A549 (cell line): ENCODE results near the gene ROR1. TPM values are rescaled to one million over a fixed set of nuclear protein-coding genes. Genes with fewer than 3 reads are reported as not detected.

Experiments used
- ATAC-seq, 2 experiments: fragments of 200-7000 bp in 1 of 2; fragments of >200 bp in 1 of 2; cut with Nextera tagmentation in 1 of 2; cut with Tn5 transposase in 1 of 2; 3 replicates each; pipeline versions ENCODE4 v1.8.0 to v1.9.1; 2018 to 2020; ENCODE audit warnings: mild to moderate bottlenecking in 1 of 2, moderate library complexity in 1 of 2
- CTCF ChIA-PET: fragments of 300-600 bp; sonication (Branson Sonifier 250); formaldehyde crosslinking; extraction: SDS; loops from one replicate; lab custom pipeline; 2021; ENCODE audit warnings: antibody characterized with exemption, inconsistent platforms; lab: Yijun Ruan, JAX
- POLR2A ChIA-PET: fragments of 350-600 bp; formaldehyde crosslinking; extraction: SDS; loops from one replicate; lab custom pipeline; 2021; ENCODE audit warnings: antibody characterized with exemption, inconsistent platforms; lab: Yijun Ruan, JAX
- DNase-seq, 2 experiments: peaks; one replicate each; pipeline versions ENCODE4 v3.0.0 to v3.0.0-alpha.2; 2011 to 2016; ENCODE audit warnings: low read depth in 1 of 2, low spot score in 1 of 2
- FAIRE-seq: peaks from 2 replicates; lab custom pipeline; 2011; peaks lifted over from hg19 to GRCh38; lab: Jason Lieb, UNC
- H3K27ac ChIP-seq, 2 experiments: fragments of >200 bp; sonication (Bioruptor Twin); formaldehyde crosslinking; 3 replicates each; pipeline ENCODE4 v1.5.1; 2016 to 2017
- H3K4me1 ChIP-seq: fragments of >200 bp; sonication (Bioruptor Twin); formaldehyde crosslinking; 3 replicates; pipeline ENCODE4 v1.6.1; 2016
- H3K4me2 ChIP-seq: fragments of >200 bp; sonication (Bioruptor Twin); formaldehyde crosslinking; 3 replicates; pipeline ENCODE4 v1.6.1; 2016
- H3K4me3 ChIP-seq: fragments of >200 bp; sonication (Bioruptor Twin); formaldehyde crosslinking; 3 replicates; pipeline ENCODE4 v1.5.1; 2016
- H3K9me3 ChIP-seq: fragments of >200 bp; sonication (Bioruptor Twin); formaldehyde crosslinking; 3 replicates; pipeline ENCODE4 v1.6.1; 2016
- ATOH8 ChIP-seq: fragments of 250-450 bp; sonication (Bioruptor Pico); IDR thresholded peaks from 2 replicates; pipeline ENCODE4 v1.5.0; 2020; ENCODE audit warnings: low read depth, mild to moderate bottlenecking, moderate library complexity
- CBX8 ChIP-seq: fragments of 200-600 bp; sonication (generic); IDR thresholded peaks from 2 replicates; pipeline ENCODE4 v1.6.1; 2016
- CEBPB ChIP-seq, 2 experiments: fragments of >200 bp in 1 of 2; sonication (Bioruptor Twin) in 1 of 2; formaldehyde crosslinking in 1 of 2; IDR thresholded peaks; 2 replicates each; pipeline ENCODE4 v1.6.1; 2012 to 2016
- CHD2 ChIP-seq: fragments of 150-350 bp; IDR thresholded peaks from 2 replicates; pipeline ENCODE4 v1.6.1; 2014; ENCODE audit warnings: low read length; ENCODE audit not compliant: partially characterized antibody
- ELK1 ChIP-seq: fragments of 150-350 bp; IDR thresholded peaks from 2 replicates; pipeline ENCODE4 v1.6.1; 2014; ENCODE audit warnings: low read depth, mild to moderate bottlenecking, low read length
- EP300 ChIP-seq, 2 experiments: fragments of >200 bp; sonication (Bioruptor Twin); formaldehyde crosslinking; IDR thresholded peaks; 2 replicates in 1 of 2; 3 replicates in 1 of 2; pipeline ENCODE4 v1.6.1; 2016 to 2017
- FOSB ChIP-seq: fragments of 250-450 bp; sonication (Bioruptor Pico); IDR thresholded peaks from 2 replicates; pipeline ENCODE4 v1.5.0; 2020; ENCODE audit warnings: mild to moderate bottlenecking, moderate library complexity
- HDAC2 ChIP-seq: fragments of 200-600 bp; sonication (generic); IDR thresholded peaks from 2 replicates; pipeline ENCODE4 v1.6.1; 2016
- KDM1A ChIP-seq: fragments of 200-600 bp; sonication (generic); IDR thresholded peaks from 2 replicates; pipeline ENCODE4 v1.6.1; 2016; ENCODE audit warnings: low read depth, mild to moderate bottlenecking
- MAZ ChIP-seq: fragments of 150-350 bp; IDR thresholded peaks from 2 replicates; pipeline ENCODE4 v1.6.1; 2014; ENCODE audit warnings: antibody characterized with exemption, low read depth, low read length, borderline replicate concordance
- RAD21 ChIP-seq, 2 experiments: fragments of >200 bp in 1 of 2; sonication (Bioruptor Twin) in 1 of 2; formaldehyde crosslinking in 1 of 2; IDR thresholded peaks in 1 of 2; conservative IDR thresholded peaks in 1 of 2; 2 replicates in 1 of 2; 3 replicates in 1 of 2; pipeline ENCODE4 v1.6.1; 2012 to 2018; ENCODE audit warnings: inconsistent platforms in 1 of 2
- WGBS: methylation state at CpG from one replicate; pipeline ENCODE4 v1.1.6; 2017; ENCODE audit errors: missing lambda C conversion rate; 5-methylcytosine and 5-hydroxymethylcytosine counted together
- polyA plus RNA-seq, 4 experiments: library from polyadenylated mRNA; depleted of rRNA in 3 of 4; stranded (reverse); fragments of >200 nt; fragmentation: RNase III in 1 of 4; extraction: RNeasy Plus Mini Kit Qiagen cat#74134 plus additional on column Dnase treatment in 1 of 4; gene quantifications; 2 replicates in 3 of 4; 3 replicates in 1 of 4; pipeline ENCODE4 v1.2.3, GENCODE V29; 2011 to 2017
- small RNA-seq, 6 experiments: library from RNA; depleted of rRNA; stranded (forward); fragments of <200 nt; gene quantifications; one replicate each; pipeline ENCODE3, GENCODE V24; 2012

Gene ROR1
- polyA plus RNA-seq, 2 of the 4 experiments (the other 2 are of a cell fraction): 6.5 to 19.0 TPM

GRCh38 chr1:64228167-64228957 lies 454.5 kb downstream of the ROR1 start:
- H3K27ac ChIP-seq: no peak overlapping the region
- H3K9me3 ChIP-seq: no peaks in the 10 kb centered on the region
- no peak overlapping the region for H3K4me3 ChIP-seq
- FAIRE-seq: no peak
- 49% methylated on average over 6 of the region's 10 CpGs for WGBS
- no peak for TF ChIP-seq CHD2
- no peak for TF ChIP-seq ATOH8 (CRISPR knock-in tag)
- TF ChIP-seq CEBPB (IDR thresholded peaks at IDR 0.05): no peak
- TF ChIP-seq CBX8: no peak
- no peak for TF ChIP-seq MAZ
- no peak for TF ChIP-seq HDAC2
- no peak for TF ChIP-seq KDM1A
- TF ChIP-seq FOSB (CRISPR knock-in tag): no peak
- TF ChIP-seq ELK1: no peak
- no peak for TF ChIP-seq EP300 (IDR thresholded peaks at IDR 0.05)
- no peak for TF ChIP-seq RAD21 (conservative IDR thresholded peaks at IDR 0.05 in 1 of 2, IDR thresholded peaks at IDR 0.05 in 1 of 2)
- POLR2A ChIA-PET: no interaction called here
- no peak overlapping the region for H3K4me2 ChIP-seq
- no peaks in the 10 kb centered on the region for H3K4me1 ChIP-seq
- ATAC-seq: no peak
- CTCF ChIA-PET: interaction anchor here (2.2 kb wide), 1 partner anchor 15 kb away, joined by 12 read pairs; no protein-coding TSS in a partner anchor
- no peak for DNase-seq

GRCh38 chr1:64229307-64229706 lies 455.5 kb downstream of the ROR1 start:
- no peak for TF ChIP-seq KDM1A
- TF ChIP-seq HDAC2: no peak
- ChIA-PET POLR2A (no interaction called here), CTCF (interaction anchor here (2.2 kb wide), 1 partner anchor 14 kb away, joined by 12 read pairs; no protein-coding TSS in a partner anchor)
- 68% methylated on average over 3 of the region's 3 CpGs for WGBS
- no peak overlapping the region for H3K4me3 ChIP-seq
- H3K27ac ChIP-seq: no peak overlapping the region
- ATAC-seq: no peak
- no peaks in the 10 kb centered on the region for H3K9me3 ChIP-seq
- no peak overlapping the region for H3K4me2 ChIP-seq
- FAIRE-seq: no peak
- no peak for DNase-seq
- H3K4me1 ChIP-seq: no peaks in the 10 kb centered on the region

Small RNA genes lying within 50 kb of the gene (small RNA-seq; reads per million reads assigned to genes)
- gene RF00019: 0 reads per million in 6 experiments
- 0 reads per million in 6 experiments for gene RNU6-809P

Other genes starting within 250 kb of the ROR1 start
- 25.5 and 39.9 TPM in 2 replicates for gene PGM1, start 180.6 kb upstream of the ROR1 start, polyA plus RNA-seq (2011; rRNA removed)
- 44.8 to 51.4 TPM (median 50.2 TPM) in 3 replicates for gene PGM1, start 180.6 kb upstream of the ROR1 start, polyA plus RNA-seq (2017; fragmentation: RNase III; extraction: RNeasy Plus Mini Kit Qiagen cat#74134 plus additional on column Dnase treatment)